Umbilical cord (tissue), 1 donor: ENCODE measurements around the gene BRMS1. TPM values are rescaled to one million over a fixed set of nuclear protein-coding genes. Genes with fewer than 3 reads are reported as not detected.

ENCODE experiments used
- total RNA-seq: library from RNA; depleted of rRNA; stranded (reverse); fragments of >200 nt; gene quantifications from one replicate; pipeline ENCODE4 v1.2.3, GENCODE V29; 2014; ENCODE audit warnings: low replicate concordance; ENCODE audit not compliant: insufficient read depth

BRMS1 gene
- total RNA-seq, 1 donor from 2014 or later = 21.9 TPM

Other genes starting within 250 kb of the BRMS1 start
- gene KLC2, start 87.4 kb downstream of the BRMS1 start, total RNA-seq = 20.0 TPM
- 34.7 TPM for gene RAB1B, start 76.5 kb downstream of the BRMS1 start, total RNA-seq
- gene CNIH2, start 66.9 kb downstream of the BRMS1 start, total RNA-seq = not detected
- 129 TPM for gene YIF1A, start 56.0 kb downstream of the BRMS1 start, total RNA-seq
- 0.24 TPM for gene TMEM151A, start 53.2 kb downstream of the BRMS1 start, total RNA-seq
- 20.7 TPM for gene CD248, start 28.1 kb downstream of the BRMS1 start, total RNA-seq
- gene RIN1, start 8.7 kb downstream of the BRMS1 start, total RNA-seq = 4.8 TPM
- 41.9 TPM for gene B4GAT1, start 2.5 kb upstream of the BRMS1 start, total RNA-seq
- 1.4 TPM for gene SLC29A2, start 26.7 kb upstream of the BRMS1 start, total RNA-seq
- 2.4 TPM for gene NPAS4, start 75.9 kb upstream of the BRMS1 start, total RNA-seq
- gene MRPL11, start 93.7 kb upstream of the BRMS1 start, total RNA-seq = 58.0 TPM
- gene PELI3, start 121.8 kb upstream of the BRMS1 start, total RNA-seq = 12.5 TPM
- gene DPP3, start 135.3 kb upstream of the BRMS1 start, total RNA-seq = 24.6 TPM
- 18.1 TPM for gene BBS1, start 165.5 kb upstream of the BRMS1 start, total RNA-seq
- gene ZDHHC24, start 200.9 kb upstream of the BRMS1 start, total RNA-seq = 5.8 TPM
- gene ACTN3, start 201.8 kb upstream of the BRMS1 start, total RNA-seq = not detected
- gene CTSF, start 223.5 kb upstream of the BRMS1 start, total RNA-seq = 43.1 TPM
- 0.24 TPM for gene CCDC87, start 248.0 kb upstream of the BRMS1 start, total RNA-seq
- gene CCS, start 248.1 kb upstream of the BRMS1 start, total RNA-seq = 18.8 TPM